Ishikawa (cell line): ENCODE data around the gene CUEDC1.

Experiments used
- CEBPB ChIP-seq: IDR thresholded peaks from 2 replicates; pipeline ENCODE4 v1.6.1; 2012
- MAX ChIP-seq: IDR thresholded peaks from 2 replicates; pipeline ENCODE4 v1.6.1; 2012
- NFIC ChIP-seq: IDR thresholded peaks from 2 replicates; pipeline ENCODE4 v1.6.1; 2012
- TAF1 ChIP-seq: IDR thresholded peaks from 2 replicates; pipeline ENCODE4 v1.6.1; 2012; ENCODE audit warnings: low read depth, mild to moderate bottlenecking
- ZBTB7A ChIP-seq: IDR thresholded peaks from 2 replicates; pipeline ENCODE4 v1.6.1; 2012; ENCODE audit warnings: low read depth
- TF ChIP-seq, protein P1 (sequence below): IDR thresholded peaks from 2 replicates; pipeline ENCODE4 v1.6.1; 2012; ENCODE audit warnings: low read depth, mild to moderate bottlenecking

GRCh38 chr17:57984261-57984890 lies 29.2 kb upstream of the CUEDC1 start:
- TF ChIP-seq MAX (no peak), ZBTB7A (no peak), TAF1 (no peak), NFIC (no peak), CEBPB (no peak)
- TF ChIP-seq, protein P1, sequence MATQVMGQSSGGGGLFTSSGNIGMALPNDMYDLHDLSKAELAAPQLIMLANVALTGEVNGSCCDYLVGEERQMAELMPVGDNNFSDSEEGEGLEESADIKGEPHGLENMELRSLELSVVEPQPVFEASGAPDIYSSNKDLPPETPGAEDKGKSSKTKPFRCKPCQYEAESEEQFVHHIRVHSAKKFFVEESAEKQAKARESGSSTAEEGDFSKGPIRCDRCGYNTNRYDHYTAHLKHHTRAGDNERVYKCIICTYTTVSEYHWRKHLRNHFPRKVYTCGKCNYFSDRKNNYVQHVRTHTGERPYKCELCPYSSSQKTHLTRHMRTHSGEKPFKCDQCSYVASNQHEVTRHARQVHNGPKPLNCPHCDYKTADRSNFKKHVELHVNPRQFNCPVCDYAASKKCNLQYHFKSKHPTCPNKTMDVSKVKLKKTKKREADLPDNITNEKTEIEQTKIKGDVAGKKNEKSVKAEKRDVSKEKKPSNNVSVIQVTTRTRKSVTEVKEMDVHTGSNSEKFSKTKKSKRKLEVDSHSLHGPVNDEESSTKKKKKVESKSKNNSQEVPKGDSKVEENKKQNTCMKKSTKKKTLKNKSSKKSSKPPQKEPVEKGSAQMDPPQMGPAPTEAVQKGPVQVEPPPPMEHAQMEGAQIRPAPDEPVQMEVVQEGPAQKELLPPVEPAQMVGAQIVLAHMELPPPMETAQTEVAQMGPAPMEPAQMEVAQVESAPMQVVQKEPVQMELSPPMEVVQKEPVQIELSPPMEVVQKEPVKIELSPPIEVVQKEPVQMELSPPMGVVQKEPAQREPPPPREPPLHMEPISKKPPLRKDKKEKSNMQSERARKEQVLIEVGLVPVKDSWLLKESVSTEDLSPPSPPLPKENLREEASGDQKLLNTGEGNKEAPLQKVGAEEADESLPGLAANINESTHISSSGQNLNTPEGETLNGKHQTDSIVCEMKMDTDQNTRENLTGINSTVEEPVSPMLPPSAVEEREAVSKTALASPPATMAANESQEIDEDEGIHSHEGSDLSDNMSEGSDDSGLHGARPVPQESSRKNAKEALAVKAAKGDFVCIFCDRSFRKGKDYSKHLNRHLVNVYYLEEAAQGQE = no peak
